Suppressor macrophage (primary cell): ENCODE data around the gene SPATA16.
A peak's percentile ranks its signal among the peaks of the same experiment; 100 is the strongest.
"Not testable (repeated sequence)": the region's sequence is repeated elsewhere in the genome, so short reads cannot be mapped to it uniquely, and the experiment has no call there.

ENCODE experiments used
- DNase-seq, 4 experiments: peaks; one replicate each; pipeline ENCODE4 v3.0.0-alpha.2; 2020 to 2022

The SPATA16 gene

DNA sequence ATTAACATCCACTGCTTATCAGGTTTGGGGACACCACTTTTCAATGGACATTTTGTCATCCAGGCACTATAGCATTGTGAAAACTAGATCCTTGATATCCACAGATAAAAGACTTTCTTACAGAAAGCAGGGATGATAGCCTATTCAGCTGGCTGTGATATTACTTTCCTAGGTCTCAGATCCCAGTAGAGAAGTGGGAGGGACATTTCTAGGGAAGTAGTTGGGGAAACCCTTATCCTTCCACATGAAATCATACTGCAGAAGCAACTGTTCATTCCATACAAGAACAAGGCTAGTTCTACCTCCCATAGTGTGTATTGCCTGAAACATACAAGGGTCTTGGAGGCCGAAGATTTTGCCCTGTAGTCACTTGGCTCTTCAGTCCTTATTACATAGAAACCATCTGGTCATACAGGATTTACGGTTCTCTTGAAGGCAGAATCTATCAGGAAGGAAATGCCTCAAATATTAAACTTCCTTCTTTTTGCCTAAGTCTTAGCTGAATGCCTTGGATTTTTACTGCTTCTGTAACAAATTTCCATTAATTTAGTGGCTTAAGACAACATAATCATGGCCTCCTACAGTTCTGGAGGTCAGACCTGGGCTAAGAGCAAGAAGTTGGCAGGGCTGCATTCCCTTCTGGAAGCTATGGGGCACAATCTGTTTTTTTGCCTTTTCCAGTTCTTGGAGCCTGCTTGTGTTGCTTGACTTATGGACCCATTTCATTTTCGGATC is 271.1 kb downstream of the SPATA16 start:
- DNase-seq = peak in 3 of 4 experiments; percentile 2 to 23 (median 6)

DNA sequence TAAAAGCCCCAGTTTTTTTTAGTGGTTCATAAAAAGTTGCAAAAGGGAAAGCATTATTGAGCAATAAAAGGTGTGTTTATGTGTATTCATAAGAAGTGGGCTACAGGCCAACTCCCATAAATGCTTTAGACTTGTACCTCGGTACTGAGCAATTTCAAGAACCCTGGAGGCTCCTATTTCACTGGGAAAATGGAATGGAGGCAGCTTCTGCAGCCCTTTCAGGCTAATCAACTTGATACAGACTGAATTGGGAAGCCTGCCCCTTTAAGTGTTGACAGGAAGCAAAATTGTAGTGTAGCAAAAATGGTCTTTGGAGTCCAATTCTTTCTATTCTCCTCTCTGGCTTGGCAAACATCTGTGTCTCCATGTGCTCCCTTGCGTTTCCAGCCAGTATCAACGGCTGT is 271.7 kb downstream of the SPATA16 start:
- no peak for DNase-seq

DNA sequence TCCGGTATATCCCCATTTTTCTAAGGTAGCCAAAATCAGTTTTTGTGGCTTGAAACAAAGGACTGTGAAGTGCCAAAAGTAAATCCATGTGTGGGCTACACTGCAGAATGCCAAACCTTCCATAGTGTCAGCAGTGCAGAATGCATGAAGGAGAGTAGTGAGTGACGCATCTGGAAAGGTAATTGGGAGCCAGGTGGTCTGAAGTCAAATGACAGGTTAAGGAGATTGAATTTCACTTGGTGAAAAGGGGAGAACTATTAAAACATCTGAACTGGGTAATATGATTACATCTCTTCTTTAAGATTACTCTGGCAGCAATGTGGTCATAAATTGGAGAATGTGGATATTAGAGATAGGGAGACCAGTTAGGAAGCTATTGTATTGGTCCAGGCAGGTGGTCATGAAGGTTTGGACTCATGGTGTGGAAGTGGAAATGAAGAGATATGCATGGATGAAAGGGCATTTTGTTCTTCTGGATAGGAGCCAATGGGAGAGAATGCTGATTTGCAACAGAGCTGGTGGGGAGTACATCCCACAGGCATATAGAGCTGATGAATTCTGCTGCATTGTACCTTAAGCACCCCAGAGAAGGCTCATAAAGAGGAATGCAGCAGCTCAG is 272.3 kb downstream of the SPATA16 start:
- DNase-seq = no peak

DNA sequence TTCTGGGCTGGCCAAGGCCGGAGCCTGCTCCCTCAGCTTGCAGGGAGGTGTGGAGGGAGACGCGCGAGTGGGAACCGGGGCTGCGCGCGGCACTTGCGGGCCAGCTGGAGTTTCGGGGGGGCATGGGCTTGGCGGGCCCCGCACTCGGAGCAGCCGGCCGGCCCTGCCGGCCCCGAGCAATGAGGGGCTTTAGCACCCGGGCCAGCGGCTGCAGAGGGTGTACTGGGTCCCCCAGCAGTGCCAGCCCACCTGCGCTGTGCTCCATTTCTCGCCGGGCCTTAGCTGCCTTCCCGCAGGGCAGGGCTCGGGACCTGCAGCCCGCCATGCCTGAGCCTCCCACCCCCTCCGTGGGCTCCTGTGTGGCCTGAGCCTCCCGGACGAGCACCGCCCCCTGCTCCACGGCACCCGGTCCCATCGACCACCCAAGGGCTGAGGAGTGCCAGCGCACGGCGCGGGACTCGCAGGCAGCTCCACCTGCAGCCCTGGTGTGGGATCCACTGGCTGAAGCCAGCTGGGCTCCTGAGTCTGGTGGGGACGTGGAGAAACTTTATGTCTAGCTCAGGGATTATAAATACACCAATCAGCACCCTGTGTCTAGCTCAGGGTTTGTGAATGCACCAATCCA is 274.2 kb downstream of the SPATA16 start:
- DNase-seq = not testable (repeated sequence)

DNA sequence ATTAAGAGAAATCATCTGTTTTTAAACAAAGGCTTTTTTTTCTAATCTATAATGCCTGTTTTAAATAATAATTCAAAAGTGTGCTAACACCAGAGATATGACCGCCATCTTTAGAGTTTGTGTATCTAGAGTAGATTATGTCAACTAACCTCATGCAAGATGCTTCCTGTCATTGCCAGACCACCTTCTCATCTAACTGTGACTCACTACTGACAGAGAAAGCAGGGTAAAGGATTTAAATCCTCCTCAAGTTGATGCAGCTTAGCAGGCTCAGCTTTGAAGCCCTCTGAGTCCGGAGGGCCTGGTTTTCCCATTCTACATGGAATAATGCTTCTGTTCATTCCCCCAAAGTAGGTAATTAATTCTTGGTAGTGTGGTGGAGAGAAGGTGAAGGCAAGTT is 282.0 kb downstream of the SPATA16 start:
- DNase-seq = no peak

DNA sequence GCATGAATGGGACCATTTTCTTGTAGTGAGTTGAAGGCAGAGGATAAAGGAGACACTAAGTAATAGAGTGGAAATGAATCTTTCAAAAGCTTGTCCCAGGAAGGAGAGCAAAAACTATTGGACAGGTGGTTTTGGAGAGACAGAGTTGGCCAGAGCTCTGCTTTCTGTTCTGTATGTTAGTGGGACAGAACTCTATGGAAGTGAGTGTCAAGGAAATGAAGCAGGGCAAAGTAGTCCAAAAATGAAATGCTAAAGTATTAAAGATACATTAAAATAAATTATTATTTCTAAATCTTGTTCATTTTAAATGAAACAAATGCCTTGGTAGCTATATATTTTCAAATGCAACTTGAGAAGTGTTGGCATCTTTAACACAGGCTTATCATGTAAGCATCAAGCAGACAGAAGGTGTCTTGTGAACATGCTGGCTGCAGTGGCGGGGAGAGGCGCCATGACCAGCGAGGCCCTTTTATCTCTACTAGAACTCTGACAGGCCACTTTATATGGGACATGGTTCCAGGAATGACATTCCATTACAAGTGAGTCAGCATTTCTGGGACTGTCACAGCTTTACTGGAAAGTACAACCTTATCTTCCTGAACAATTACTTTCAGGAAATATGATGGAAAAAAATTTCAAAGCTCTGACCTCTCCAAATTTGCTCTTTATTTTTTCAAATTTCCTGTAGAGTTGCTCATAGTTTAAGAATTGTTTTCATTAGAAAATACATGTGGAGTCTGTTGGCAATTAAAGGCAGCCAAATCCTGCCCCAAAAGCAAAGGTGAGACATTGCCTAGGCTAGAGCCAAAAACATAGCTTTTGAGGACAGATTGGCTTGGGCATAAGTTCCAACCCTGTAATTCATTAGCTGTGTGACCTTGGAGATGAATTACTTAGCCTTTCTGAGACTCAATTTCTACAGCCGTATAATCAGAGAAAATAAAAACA is 284.0 kb downstream of the SPATA16 start:
- no peak for DNase-seq

DNA sequence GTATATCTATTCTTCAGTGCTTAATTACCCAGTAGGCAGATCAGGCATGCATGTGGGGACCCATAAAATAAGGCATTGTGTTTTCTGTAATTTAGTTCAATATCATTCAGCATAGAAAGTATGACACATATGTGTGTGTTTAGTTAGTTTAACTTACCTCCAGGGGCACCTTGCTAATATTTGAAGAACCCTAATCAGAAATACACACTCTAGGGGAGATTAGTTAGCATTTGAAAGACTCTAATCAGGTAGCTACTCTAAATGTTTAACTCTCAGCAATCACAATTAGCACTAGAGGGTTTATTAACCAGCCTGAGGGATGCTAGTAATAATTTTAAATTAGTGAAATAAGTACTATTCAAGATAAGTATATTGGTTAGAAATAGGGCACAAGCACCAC is 286.0 kb downstream of the SPATA16 start:
- no peak for DNase-seq

GRCh38 chr3:172853921-172854666 is 286.9 kb downstream of the SPATA16 start:
- DNase-seq = peak; percentile 24 to 56 (median 35)

- no peak for DNase-seq
These were observed 288.0 kb downstream of the SPATA16 start for GRCh38 chr3:172853005-172853404.

DNA sequence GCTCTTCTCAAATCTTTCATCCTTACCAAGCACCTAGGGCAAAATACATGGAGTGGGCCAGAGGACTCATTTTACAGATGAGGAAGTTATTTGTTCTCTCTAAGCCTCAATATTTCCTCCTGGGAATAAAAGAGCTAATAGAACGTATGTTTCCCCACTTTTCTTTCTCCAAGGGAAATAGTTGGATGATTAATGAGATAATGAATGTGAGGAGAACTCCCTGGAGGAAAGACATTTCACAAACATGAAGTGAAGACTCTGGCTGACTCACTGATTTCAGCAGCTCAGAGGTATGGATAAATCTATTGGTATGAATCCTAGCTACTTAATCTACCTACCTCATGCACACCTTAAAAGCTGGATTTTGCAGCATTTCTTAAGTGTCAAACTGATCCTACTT is 292.1 kb downstream of the SPATA16 start:
- DNase-seq = no peak

DNA sequence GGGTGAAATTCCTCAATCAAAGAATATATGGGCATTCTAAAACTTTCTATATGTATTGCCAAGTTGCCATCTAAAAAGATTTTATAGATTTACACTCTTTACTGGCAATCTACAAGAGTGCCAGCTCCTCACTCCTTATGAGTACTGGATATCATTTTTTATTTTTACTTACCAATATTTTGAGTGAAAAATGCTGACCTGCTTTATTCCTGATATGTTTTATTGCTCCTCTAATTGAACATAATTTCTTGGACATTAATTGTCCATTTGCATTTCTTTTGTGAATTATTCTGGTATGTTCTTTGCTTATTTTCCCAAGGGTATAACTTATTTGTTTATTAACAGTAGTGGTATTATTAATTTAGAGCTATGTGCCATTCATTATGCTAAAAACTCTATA is 293.7 kb downstream of the SPATA16 start:
- no peak for DNase-seq

DNA sequence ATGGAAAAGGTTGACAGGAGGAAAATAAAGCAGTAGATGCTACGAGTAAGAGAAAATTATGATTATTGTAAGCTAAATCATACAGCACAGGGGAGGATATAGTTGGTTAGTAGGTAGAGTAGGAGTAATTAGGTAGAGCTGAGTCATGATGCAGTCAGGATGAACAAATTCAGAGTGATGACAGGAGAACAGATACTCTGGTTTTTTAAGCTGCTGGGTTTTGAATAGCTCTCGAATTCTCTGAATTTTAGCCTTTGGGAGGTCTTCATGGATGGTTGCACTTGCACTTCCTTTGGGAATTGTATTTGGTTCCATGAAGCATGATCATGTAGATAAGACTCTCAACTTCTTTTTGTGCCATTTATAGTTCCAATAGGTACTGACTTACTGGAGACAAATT is 294.3 kb downstream of the SPATA16 start:
- no peak for DNase-seq

DNA sequence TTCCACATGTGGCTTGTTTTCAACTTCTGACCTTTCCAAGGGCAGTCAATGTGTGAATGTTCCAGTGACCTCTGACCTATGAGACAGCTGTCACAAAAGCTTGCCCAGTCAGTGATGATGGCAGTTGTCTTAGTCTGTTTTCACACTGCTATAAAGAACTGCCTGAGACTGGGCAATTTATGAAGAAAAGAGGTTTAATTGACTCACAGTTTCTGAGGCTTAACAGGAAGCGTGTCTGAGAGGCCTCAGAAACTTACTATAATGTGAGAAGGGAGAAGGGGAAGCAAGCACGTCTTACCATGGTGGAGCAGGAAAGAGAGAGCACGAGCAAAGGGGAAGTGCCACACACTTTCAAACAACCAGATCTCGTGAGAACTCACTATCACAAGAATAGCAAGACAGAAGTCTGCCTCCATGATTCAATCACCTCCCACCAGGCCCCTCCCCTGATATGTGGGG is 294.9 kb downstream of the SPATA16 start:
- DNase-seq = peak; percentile 45 to 74 (median 60)

DNA sequence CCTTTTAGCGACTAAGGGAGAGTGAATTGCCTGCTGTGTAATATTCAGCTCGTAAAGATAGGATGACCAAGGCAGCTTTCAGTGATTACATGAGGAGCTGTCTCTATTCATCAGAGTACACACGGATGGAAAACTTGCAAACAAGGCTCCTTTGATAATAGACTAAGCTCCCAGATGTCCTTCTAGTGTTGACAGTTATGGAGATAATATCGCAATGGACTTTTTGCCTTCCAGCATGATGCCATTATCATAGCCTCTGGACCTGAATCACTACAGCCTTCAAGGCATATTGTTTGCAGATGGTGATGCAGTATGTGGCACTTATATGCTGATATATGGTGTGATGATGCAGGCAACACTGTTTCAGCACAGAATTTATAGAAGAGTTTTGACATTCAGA is 296.6 kb downstream of the SPATA16 start:
- no peak for DNase-seq

DNA sequence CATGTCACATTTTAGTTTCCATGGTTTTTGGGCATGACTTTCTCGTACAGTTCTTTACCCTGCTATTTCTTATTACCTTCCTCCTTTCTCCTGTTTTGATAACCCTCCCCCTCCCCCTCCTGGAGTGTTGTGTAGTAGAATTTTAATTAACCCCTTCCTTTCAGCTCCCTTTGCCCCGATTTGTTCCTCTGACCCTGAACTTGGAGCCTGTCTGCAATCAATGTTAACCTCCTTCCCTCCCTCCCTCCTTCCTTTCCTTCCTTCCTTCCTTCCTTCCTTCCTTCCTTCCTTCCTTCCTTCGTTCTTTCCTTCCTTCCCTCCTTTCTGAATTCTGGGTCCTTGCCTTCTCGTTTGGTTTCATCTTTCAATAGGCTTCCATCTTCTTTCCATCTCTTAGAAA is 300.1 kb downstream of the SPATA16 start:
- no peak for DNase-seq

DNA sequence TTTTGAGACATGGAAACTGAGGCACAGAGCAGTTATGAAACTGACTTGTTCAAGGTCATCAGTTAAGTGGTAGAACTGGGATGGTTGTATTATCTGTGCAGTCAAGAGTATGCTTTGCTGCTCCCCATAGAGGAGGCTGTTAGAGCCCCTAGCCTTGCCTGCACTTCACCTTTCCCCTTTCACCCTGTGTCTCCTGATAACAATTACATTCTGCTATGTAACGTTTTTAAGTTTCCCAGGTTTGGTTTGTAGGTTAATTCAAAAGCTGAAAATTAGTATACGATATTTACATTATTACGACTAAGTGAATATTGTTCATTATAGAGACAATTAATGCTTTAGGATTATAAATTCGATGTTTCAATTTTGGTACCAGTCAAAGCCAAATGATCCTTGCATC is 300.6 kb downstream of the SPATA16 start:
- DNase-seq = no peak

GRCh38 chr3:172839679-172840078 is 301.4 kb downstream of the SPATA16 start:
- no peak for DNase-seq
